HEK293 (cell line): ENCODE measurements around the gene RNF4.

Experiments used
- CTCF ChIA-PET: fragments of 350-600 bp; formaldehyde crosslinking; extraction: SDS; loops from one replicate; lab custom pipeline; 2021; ENCODE audit warnings: antibody characterized with exemption; lab: Yijun Ruan, JAX
- POLR2A ChIA-PET: fragments of 300-600 bp; formaldehyde crosslinking; extraction: SDS; loops from one replicate; lab custom pipeline; 2020; ENCODE audit warnings: antibody characterized with exemption, inconsistent platforms; lab: Yijun Ruan, JAX
- H3K27ac ChIP-seq: fragments of 200-500 bp; sonication (Bioruptor generic); 2 replicates; pipeline ENCODE4 v1.5.1; 2014; ENCODE audit warnings: low read depth, low read length, control low read depth, inconsistent platforms; ENCODE audit errors: extremely low read depth
- H3K36me3 ChIP-seq, 2 experiments: fragments of 200-500 bp in 1 of 2; sonication (Bioruptor generic) in 1 of 2; 1 replicate in 1 of 2; 2 replicates in 1 of 2; pipeline ENCODE4 v1.5.1; 2014 to 2017; ENCODE audit warnings: inconsistent platforms in 2 of 2, low read length in 2 of 2; ENCODE audit not compliant: control insufficient read depth in 2 of 2, insufficient read depth in 1 of 2
- H3K4me1 ChIP-seq: fragments of 200-500 bp; sonication (Bioruptor generic); 2 replicates; pipeline ENCODE4 v1.5.1; 2014; ENCODE audit warnings: mild to moderate bottlenecking, low read length, inconsistent platforms; ENCODE audit not compliant: control insufficient read depth, insufficient read depth
- H3K4me3 ChIP-seq: 2 replicates; pipeline ENCODE4 v1.5.1; 2011; ENCODE audit warnings: low read depth, mild to moderate bottlenecking, control low read depth, low read length, moderate library complexity
- H3K9me3 ChIP-seq: fragments of 200-500 bp; sonication (Bioruptor generic); 2 replicates; pipeline ENCODE4 v1.5.1; 2014; ENCODE audit warnings: low read depth, low read length, inconsistent platforms; ENCODE audit not compliant: control insufficient read depth, insufficient read depth
- BCL11A ChIP-seq: fragments of 450-650 bp; formaldehyde crosslinking; IDR thresholded peaks from 2 replicates; pipeline ENCODE4 v1.5.1; 2016; ENCODE audit warnings: low read depth, missing biosample characterization, missing genetic modification characterization
- WT1 ChIP-seq: fragments of 450-650 bp; formaldehyde crosslinking; IDR thresholded peaks from 2 replicates; pipeline ENCODE4 v1.5.1; 2016; ENCODE audit warnings: missing biosample characterization, missing genetic modification characterization
- ZBTB48 ChIP-seq: fragments of 450-650 bp; formaldehyde crosslinking; IDR thresholded peaks from 2 replicates; pipeline ENCODE4 v1.5.1; 2016; ENCODE audit warnings: missing biosample characterization, missing genetic modification characterization
- ZEB2 ChIP-seq: fragments of 450-650 bp; formaldehyde crosslinking; IDR thresholded peaks from 2 replicates; pipeline ENCODE4 v1.5.1; 2016; ENCODE audit warnings: missing biosample characterization, missing genetic modification characterization
- ZNF248 ChIP-seq: fragments of 450-650 bp; formaldehyde crosslinking; IDR thresholded peaks from 2 replicates; pipeline ENCODE4 v1.5.1; 2017; ENCODE audit warnings: missing biosample characterization, missing genetic modification characterization
- ZNF350 ChIP-seq: fragments of 450-650 bp; formaldehyde crosslinking; IDR thresholded peaks from 2 replicates; pipeline ENCODE4 v1.5.0; 2017; ENCODE audit warnings: missing biosample characterization, mild to moderate bottlenecking, missing genetic modification characterization
- ZNF37A ChIP-seq: fragments of 450-650 bp; IDR thresholded peaks from 2 replicates; pipeline ENCODE4 v1.5.1; 2018; ENCODE audit warnings: missing biosample characterization, missing genetic modification characterization
- ZNF544 ChIP-seq: fragments of 450-650 bp; formaldehyde crosslinking; IDR thresholded peaks from 2 replicates; pipeline ENCODE4 v1.5.0; 2017; ENCODE audit warnings: missing biosample characterization, missing genetic modification characterization
- ZNF549 ChIP-seq: fragments of 450-650 bp; IDR thresholded peaks from 2 replicates; pipeline ENCODE4 v1.5.1; 2018; ENCODE audit warnings: missing biosample characterization, missing genetic modification characterization, mild to moderate bottlenecking, inconsistent platforms, moderate library complexity
- ZNF558 ChIP-seq: fragments of 450-650 bp; formaldehyde crosslinking; IDR thresholded peaks from 2 replicates; pipeline ENCODE4 v1.5.1; 2016; ENCODE audit warnings: missing biosample characterization, missing genetic modification characterization
- ZNF561 ChIP-seq: fragments of 450-650 bp; IDR thresholded peaks from 2 replicates; pipeline ENCODE4 v1.5.1; 2018; ENCODE audit warnings: missing biosample characterization, missing genetic modification characterization, borderline replicate concordance
- ZSCAN23 ChIP-seq: fragments of 450-650 bp; formaldehyde crosslinking; IDR thresholded peaks from 2 replicates; pipeline ENCODE4 v1.5.1; 2016; ENCODE audit warnings: missing biosample characterization, missing genetic modification characterization
- TF ChIP-seq, protein P1 (sequence below): fragments of 450-650 bp; formaldehyde crosslinking; IDR thresholded peaks from 2 replicates; pipeline ENCODE4 v1.5.1; 2016; ENCODE audit warnings: missing biosample characterization, missing genetic modification characterization, borderline replicate concordance
- TF ChIP-seq, protein P2 (sequence below): fragments of 450-650 bp; formaldehyde crosslinking; IDR thresholded peaks from 2 replicates; pipeline ENCODE4 v1.5.1; 2016; ENCODE audit warnings: missing biosample characterization, missing genetic modification characterization
- TF ChIP-seq, protein P3 (sequence below): fragments of 450-650 bp; formaldehyde crosslinking; IDR thresholded peaks from 2 replicates; pipeline ENCODE4 v1.5.1; 2016; ENCODE audit warnings: missing biosample characterization, missing genetic modification characterization, low read depth
- TF ChIP-seq, protein P4 (sequence below): fragments of 450-650 bp; formaldehyde crosslinking; IDR thresholded peaks from 2 replicates; pipeline ENCODE4 v1.5.1; 2016; ENCODE audit warnings: missing biosample characterization, missing genetic modification characterization
- TF ChIP-seq, protein P5 (sequence below): fragments of 450-650 bp; formaldehyde crosslinking; IDR thresholded peaks from 2 replicates; pipeline ENCODE4; 2016; ENCODE audit warnings: missing biosample characterization, missing genetic modification characterization
- TF ChIP-seq, protein P6 (sequence below): fragments of 450-650 bp; formaldehyde crosslinking; conservative IDR thresholded peaks from 2 replicates; pipeline ENCODE4 v1.5.1; 2016; ENCODE audit warnings: low read depth, missing biosample characterization, missing genetic modification characterization
- TF ChIP-seq, protein P7 (sequence below): fragments of 450-650 bp; formaldehyde crosslinking; IDR thresholded peaks from 2 replicates; pipeline ENCODE4 v1.5.1; 2016; ENCODE audit warnings: missing biosample characterization, missing genetic modification characterization

Gene RNF4

DNA sequence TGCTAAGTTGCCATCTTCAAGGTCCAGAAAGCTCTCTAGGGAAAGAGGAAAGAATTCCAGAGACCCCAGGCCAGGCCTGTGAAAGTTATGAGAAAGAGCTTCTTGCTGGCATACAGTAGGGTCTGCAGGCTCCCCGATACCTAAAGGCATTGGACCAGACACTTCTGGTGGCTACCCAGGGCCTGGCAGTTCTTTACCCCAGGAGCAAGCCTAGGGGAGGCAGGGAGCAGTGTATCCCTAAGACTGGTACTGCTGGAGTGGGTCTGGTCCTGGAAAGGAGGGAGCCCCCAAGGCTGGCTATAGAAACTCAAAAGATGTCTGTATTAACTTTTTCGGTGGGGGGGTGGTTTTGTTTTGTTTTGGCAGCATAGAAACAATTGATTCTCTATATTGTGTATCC is 47.7 kb downstream of the RNF4 start:
- H3K4me3 ChIP-seq = no peak overlapping the region
- CTCF ChIA-PET = no interaction called here
- H3K4me1 ChIP-seq = no peaks in the 10 kb centered on the region
- POLR2A ChIA-PET = no interaction called here
- peaks cover 4 to 48% of the 10 kb centered on the region in 2 experiments; a peak in 2 of 3 replicates for H3K36me3 ChIP-seq
- no peak for TF ChIP-seq ZNF558 (tag by site-specific recombination)
- no peak for TF ChIP-seq WT1
- TF ChIP-seq ZBTB48 (tag by site-specific recombination) = no peak
- no peak for TF ChIP-seq ZNF350 (tag by site-specific recombination)
- TF ChIP-seq, protein P1, sequence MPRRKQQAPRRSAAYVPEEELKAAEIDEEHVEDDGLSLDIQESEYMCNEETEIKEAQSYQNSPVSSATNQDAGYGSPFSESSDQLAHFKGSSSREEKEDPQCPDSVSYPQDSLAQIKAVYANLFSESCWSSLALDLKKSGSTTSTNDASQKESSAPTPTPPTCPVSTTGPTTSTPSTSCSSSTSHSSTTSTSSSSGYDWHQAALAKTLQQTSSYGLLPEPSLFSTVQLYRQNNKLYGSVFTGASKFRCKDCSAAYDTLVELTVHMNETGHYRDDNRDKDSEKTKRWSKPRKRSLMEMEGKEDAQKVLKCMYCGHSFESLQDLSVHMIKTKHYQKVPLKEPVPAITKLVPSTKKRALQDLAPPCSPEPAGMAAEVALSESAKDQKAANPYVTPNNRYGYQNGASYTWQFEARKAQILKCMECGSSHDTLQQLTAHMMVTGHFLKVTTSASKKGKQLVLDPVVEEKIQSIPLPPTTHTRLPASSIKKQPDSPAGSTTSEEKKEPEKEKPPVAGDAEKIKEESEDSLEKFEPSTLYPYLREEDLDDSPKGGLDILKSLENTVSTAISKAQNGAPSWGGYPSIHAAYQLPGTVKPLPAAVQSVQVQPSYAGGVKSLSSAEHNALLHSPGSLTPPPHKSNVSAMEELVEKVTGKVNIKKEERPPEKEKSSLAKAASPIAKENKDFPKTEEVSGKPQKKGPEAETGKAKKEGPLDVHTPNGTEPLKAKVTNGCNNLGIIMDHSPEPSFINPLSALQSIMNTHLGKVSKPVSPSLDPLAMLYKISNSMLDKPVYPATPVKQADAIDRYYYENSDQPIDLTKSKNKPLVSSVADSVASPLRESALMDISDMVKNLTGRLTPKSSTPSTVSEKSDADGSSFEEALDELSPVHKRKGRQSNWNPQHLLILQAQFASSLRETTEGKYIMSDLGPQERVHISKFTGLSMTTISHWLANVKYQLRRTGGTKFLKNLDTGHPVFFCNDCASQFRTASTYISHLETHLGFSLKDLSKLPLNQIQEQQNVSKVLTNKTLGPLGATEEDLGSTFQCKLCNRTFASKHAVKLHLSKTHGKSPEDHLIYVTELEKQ (tag by site-specific recombination) = no peak
- TF ChIP-seq, protein P2, sequence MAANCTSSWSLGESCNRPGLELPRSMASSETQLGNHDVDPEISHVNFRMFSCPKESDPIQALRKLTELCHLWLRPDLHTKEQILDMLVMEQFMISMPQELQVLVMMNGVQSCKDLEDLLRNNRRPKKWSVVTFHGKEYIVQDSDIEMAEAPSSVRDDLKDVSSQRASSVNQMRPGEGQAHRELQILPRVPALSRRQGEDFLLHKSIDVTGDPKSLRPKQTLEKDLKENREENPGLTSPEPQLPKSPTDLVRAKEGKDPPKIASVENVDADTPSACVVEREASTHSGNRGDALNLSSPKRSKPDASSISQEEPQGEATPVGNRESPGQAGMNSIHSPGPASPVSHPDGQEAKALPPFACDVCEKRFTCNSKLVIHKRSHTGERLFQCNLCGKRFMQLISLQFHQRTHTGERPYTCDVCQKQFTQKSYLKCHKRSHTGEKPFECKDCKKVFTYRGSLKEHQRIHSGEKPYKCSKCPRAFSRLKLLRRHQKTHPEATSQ = no peak
- no peak for TF ChIP-seq ZNF37A (tag by site-specific recombination)
- no peak for TF ChIP-seq ZSCAN23 (tag by site-specific recombination)
- TF ChIP-seq, protein P3, sequence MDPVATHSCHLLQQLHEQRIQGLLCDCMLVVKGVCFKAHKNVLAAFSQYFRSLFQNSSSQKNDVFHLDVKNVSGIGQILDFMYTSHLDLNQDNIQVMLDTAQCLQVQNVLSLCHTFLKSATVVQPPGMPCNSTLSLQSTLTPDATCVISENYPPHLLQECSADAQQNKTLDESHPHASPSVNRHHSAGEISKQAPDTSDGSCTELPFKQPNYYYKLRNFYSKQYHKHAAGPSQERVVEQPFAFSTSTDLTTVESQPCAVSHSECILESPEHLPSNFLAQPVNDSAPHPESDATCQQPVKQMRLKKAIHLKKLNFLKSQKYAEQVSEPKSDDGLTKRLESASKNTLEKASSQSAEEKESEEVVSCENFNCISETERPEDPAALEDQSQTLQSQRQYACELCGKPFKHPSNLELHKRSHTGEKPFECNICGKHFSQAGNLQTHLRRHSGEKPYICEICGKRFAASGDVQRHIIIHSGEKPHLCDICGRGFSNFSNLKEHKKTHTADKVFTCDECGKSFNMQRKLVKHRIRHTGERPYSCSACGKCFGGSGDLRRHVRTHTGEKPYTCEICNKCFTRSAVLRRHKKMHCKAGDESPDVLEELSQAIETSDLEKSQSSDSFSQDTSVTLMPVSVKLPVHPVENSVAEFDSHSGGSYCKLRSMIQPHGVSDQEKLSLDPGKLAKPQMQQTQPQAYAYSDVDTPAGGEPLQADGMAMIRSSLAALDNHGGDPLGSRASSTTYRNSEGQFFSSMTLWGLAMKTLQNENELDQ (tag by site-specific recombination) = no peak
- TF ChIP-seq, protein P4, sequence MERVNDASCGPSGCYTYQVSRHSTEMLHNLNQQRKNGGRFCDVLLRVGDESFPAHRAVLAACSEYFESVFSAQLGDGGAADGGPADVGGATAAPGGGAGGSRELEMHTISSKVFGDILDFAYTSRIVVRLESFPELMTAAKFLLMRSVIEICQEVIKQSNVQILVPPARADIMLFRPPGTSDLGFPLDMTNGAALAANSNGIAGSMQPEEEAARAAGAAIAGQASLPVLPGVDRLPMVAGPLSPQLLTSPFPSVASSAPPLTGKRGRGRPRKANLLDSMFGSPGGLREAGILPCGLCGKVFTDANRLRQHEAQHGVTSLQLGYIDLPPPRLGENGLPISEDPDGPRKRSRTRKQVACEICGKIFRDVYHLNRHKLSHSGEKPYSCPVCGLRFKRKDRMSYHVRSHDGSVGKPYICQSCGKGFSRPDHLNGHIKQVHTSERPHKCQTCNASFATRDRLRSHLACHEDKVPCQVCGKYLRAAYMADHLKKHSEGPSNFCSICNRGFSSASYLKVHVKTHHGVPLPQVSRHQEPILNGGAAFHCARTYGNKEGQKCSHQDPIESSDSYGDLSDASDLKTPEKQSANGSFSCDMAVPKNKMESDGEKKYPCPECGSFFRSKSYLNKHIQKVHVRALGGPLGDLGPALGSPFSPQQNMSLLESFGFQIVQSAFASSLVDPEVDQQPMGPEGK (tag by site-specific recombination) = no peak
- TF ChIP-seq ZEB2 (tag by site-specific recombination) = no peak
- no peak for TF ChIP-seq ZNF248 (tag by site-specific recombination)
- no peak for TF ChIP-seq ZNF549 (tag by site-specific recombination)
- TF ChIP-seq, all 188 proteins: peak for 0
- H3K9me3 ChIP-seq = no peaks in the 10 kb centered on the region
- H3K27ac ChIP-seq = no peak overlapping the region

DNA sequence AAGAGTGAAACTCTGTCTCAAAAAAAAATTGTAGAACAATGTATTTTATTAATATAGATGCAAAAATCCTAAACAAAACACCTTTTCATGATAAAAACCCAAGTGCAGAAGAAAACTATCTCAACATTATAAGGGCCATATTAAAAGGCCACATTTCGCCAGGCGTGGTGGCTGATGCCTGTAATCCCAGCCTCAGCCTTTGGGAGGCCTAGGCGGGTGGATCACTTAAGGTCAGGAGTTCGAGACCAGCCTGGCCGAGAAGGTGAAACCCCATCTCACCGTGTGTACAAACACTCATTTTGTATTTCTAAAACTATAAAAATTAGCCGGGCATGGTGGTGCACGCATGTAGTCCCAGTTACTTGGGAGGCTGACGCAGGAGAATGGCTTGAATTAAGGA is 57.7 kb downstream of the RNF4 start:
- Histone ChIP-seq H3K9me3 (no peaks in the 10 kb centered on the region), H3K36me3 (no peaks in the 10 kb centered on the region; a peak in 1 of 3 replicates), H3K27ac (no peak overlapping the region), H3K4me3 (no peak overlapping the region), H3K4me1 (no peaks in the 10 kb centered on the region)
- no peak for TF ChIP-seq ZNF561 (tag by site-specific recombination)
- TF ChIP-seq, protein P5, sequence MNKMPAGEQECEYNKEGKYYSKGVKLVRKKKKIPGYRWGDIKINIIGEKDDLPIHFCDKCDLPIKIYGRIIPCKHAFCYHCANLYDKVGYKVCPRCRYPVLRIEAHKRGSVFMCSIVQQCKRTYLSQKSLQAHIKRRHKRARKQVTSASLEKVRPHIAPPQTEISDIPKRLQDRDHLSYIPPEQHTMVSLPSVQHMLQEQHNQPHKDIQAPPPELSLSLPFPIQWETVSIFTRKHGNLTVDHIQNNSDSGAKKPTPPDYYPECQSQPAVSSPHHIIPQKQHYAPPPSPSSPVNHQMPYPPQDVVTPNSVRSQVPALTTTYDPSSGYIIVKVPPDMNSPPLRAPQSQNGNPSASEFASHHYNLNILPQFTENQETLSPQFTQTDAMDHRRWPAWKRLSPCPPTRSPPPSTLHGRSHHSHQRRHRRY (tag by site-specific recombination) = no peak
- TF ChIP-seq, protein P6, sequence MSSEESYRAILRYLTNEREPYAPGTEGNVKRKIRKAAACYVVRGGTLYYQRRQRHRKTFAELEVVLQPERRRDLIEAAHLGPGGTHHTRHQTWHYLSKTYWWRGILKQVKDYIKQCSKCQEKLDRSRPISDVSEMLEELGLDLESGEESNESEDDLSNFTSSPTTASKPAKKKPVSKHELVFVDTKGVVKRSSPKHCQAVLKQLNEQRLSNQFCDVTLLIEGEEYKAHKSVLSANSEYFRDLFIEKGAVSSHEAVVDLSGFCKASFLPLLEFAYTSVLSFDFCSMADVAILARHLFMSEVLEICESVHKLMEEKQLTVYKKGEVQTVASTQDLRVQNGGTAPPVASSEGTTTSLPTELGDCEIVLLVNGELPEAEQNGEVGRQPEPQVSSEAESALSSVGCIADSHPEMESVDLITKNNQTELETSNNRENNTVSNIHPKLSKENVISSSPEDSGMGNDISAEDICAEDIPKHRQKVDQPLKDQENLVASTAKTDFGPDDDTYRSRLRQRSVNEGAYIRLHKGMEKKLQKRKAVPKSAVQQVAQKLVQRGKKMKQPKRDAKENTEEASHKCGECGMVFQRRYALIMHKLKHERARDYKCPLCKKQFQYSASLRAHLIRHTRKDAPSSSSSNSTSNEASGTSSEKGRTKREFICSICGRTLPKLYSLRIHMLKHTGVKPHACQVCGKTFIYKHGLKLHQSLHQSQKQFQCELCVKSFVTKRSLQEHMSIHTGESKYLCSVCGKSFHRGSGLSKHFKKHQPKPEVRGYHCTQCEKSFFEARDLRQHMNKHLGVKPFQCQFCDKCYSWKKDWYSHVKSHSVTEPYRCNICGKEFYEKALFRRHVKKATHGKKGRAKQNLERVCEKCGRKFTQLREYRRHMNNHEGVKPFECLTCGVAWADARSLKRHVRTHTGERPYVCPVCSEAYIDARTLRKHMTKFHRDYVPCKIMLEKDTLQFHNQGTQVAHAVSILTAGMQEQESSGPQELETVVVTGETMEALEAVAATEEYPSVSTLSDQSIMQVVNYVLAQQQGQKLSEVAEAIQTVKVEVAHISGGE (tag by site-specific recombination) = no peak
- TF ChIP-seq ZNF544 (tag by site-specific recombination) = no peak
- TF ChIP-seq BCL11A = no peak
- TF ChIP-seq, protein P7, sequence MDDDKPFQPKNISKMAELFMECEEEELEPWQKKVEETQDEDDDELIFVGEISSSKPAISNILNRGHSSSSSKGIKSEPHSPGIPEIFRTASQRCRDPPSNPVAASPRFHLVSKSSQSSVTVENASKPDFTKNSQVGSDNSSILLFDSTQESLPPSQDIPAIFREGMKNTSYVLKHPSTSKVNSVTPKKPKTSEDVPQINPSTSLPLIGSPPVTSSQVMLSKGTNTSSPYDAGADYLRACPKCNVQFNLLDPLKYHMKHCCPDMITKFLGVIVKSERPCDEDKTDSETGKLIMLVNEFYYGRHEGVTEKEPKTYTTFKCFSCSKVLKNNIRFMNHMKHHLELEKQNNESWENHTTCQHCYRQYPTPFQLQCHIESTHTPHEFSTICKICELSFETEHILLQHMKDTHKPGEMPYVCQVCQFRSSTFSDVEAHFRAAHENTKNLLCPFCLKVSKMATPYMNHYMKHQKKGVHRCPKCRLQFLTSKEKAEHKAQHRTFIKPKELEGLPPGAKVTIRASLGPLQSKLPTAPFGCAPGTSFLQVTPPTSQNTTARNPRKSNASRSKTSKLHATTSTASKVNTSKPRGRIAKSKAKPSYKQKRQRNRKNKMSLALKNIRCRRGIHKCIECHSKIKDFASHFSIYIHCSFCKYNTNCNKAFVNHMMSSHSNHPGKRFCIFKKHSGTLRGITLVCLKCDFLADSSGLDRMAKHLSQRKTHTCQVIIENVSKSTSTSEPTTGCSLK (tag by site-specific recombination) = no peak
- ChIA-PET CTCF (no interaction called here), POLR2A (no interaction called here)
